Measurements from ENCODE around the gene TLR2.

The TLR2 gene

GRCh38 chr4:153684182-153684970, at the start of gene TLR2:
Gene TLR2 (plus strand): TSS chr4:153684280. CDS start chr4:153702908, 18,628 bp downstream.
- ATAC-seq, result peak; percentile 92
- Mint-ChIP-seq H3K36me3 (peaks cover 15% of the 10 kb centered on the region), H3K4me3 (peak within 1 kb of the TSS; percentile 80), H3K4me1 (peaks cover 16% of the 10 kb centered on the region), H3K27me3 (peaks cover 12% of the 10 kb centered on the region), H3K9me3 (peaks cover 3% of the 10 kb centered on the region), H3K27ac (peak within 1 kb of the TSS; percentile 76)

GRCh38 chr4:153634738-153635353, 49.2 kb upstream of the TLR2 start:
- Mint-ChIP-seq H3K27ac (no peak overlapping the region), H3K36me3 (peaks cover 75% of the 10 kb centered on the region), H3K9me3 (no peaks in the 10 kb centered on the region), H3K4me3 (no peak overlapping the region), H3K4me1 (peaks cover 7% of the 10 kb centered on the region), H3K27me3 (no peaks in the 10 kb centered on the region)
- ATAC-seq, result no peak

GRCh38 chr4:153635846-153636245, 48.2 kb upstream of the TLR2 start:
- Mint-ChIP-seq H3K27ac (no peak overlapping the region), H3K9me3 (no peaks in the 10 kb centered on the region), H3K4me1 (peaks cover 12% of the 10 kb centered on the region), H3K4me3 (no peak overlapping the region), H3K27me3 (no peaks in the 10 kb centered on the region), H3K36me3 (peaks cover 65% of the 10 kb centered on the region)
- ATAC-seq, result no peak

- no peak for ATAC-seq
- Mint-ChIP-seq H3K9me3 (no peaks in the 10 kb centered on the region), H3K27ac (no peak overlapping the region), H3K4me3 (no peak overlapping the region), H3K4me1 (peaks cover 21% of the 10 kb centered on the region), H3K27me3 (no peaks in the 10 kb centered on the region), H3K36me3 (peaks cover 55% of the 10 kb centered on the region)
These were observed 46.9 kb upstream of the TLR2 start for GRCh38 chr4:153637201-153637600.

- H3K36me3 Mint-ChIP-seq, result peaks cover 48% of the 10 kb centered on the region
- H3K9me3 Mint-ChIP-seq, result no peaks in the 10 kb centered on the region
- no peak overlapping the region for H3K4me3 Mint-ChIP-seq
- no peak overlapping the region for H3K27ac Mint-ChIP-seq
- no peaks in the 10 kb centered on the region for H3K27me3 Mint-ChIP-seq
- ATAC-seq, result no peak
- H3K4me1 Mint-ChIP-seq, result peaks cover 21% of the 10 kb centered on the region
These were observed 46.1 kb upstream of the TLR2 start for GRCh38 chr4:153638011-153638410.

- H3K27ac Mint-ChIP-seq, result no peak overlapping the region
- peaks cover 46% of the 10 kb centered on the region for H3K36me3 Mint-ChIP-seq
- H3K4me1 Mint-ChIP-seq, result peaks cover 21% of the 10 kb centered on the region
- no peaks in the 10 kb centered on the region for H3K9me3 Mint-ChIP-seq
- no peaks in the 10 kb centered on the region for H3K27me3 Mint-ChIP-seq
- no peak for ATAC-seq
- H3K4me3 Mint-ChIP-seq, result no peak overlapping the region
These were observed 45.1 kb upstream of the TLR2 start for GRCh38 chr4:153638999-153639398.

GRCh38 chr4:153639833-153640802, 44.0 kb upstream of the TLR2 start:
- no peak overlapping the region for H3K4me3 Mint-ChIP-seq
- no peaks in the 10 kb centered on the region for H3K9me3 Mint-ChIP-seq
- no peaks in the 10 kb centered on the region for H3K27me3 Mint-ChIP-seq
- peak overlapping the region; percentile 38 for H3K27ac Mint-ChIP-seq
- ATAC-seq, result no peak
- H3K36me3 Mint-ChIP-seq, result peaks cover 34% of the 10 kb centered on the region
- peaks cover 21% of the 10 kb centered on the region for H3K4me1 Mint-ChIP-seq

- Mint-ChIP-seq H3K36me3 (peaks cover 20% of the 10 kb centered on the region), H3K27me3 (no peaks in the 10 kb centered on the region), H3K9me3 (no peaks in the 10 kb centered on the region), H3K27ac (peak overlapping the region; percentile 54), H3K4me3 (no peak overlapping the region), H3K4me1 (peaks cover 21% of the 10 kb centered on the region)
- ATAC-seq, result peak; percentile 55
These were observed 42.5 kb upstream of the TLR2 start for GRCh38 chr4:153641532-153641931.

GRCh38 chr4:153643406-153644383, 40.4 kb upstream of the TLR2 start:
- H3K27ac Mint-ChIP-seq, result no peak overlapping the region
- H3K27me3 Mint-ChIP-seq, result no peaks in the 10 kb centered on the region

GRCh38 chr4:153645183-153645582, 38.9 kb upstream of the TLR2 start:
- Mint-ChIP-seq H3K27me3 (no peaks in the 10 kb centered on the region), H3K36me3 (no peaks in the 10 kb centered on the region), H3K27ac (no peak overlapping the region), H3K4me3 (no peak overlapping the region), H3K9me3 (no peaks in the 10 kb centered on the region), H3K4me1 (peaks cover 16% of the 10 kb centered on the region)
- ATAC-seq, result no peak

More at GRCh38 chr4:153643406-153644383, 40.4 kb upstream of the TLR2 start:
- H3K36me3 Mint-ChIP-seq, result peaks cover under 1% of the 10 kb centered on the region
- H3K4me3 Mint-ChIP-seq, result no peak overlapping the region
- no peaks in the 10 kb centered on the region for H3K9me3 Mint-ChIP-seq
- H3K4me1 Mint-ChIP-seq, result peaks cover 26% of the 10 kb centered on the region
- ATAC-seq, result peak; percentile 88

- H3K36me3 Mint-ChIP-seq, result no peaks in the 10 kb centered on the region
- H3K9me3 Mint-ChIP-seq, result no peaks in the 10 kb centered on the region
- no peak overlapping the region for H3K4me3 Mint-ChIP-seq
- H3K4me1 Mint-ChIP-seq, result peaks cover 17% of the 10 kb centered on the region
- H3K27ac Mint-ChIP-seq, result no peak overlapping the region
- no peak for ATAC-seq
- no peaks in the 10 kb centered on the region for H3K27me3 Mint-ChIP-seq
These were observed 37.8 kb upstream of the TLR2 start for GRCh38 chr4:153646261-153646660.

- H3K36me3 Mint-ChIP-seq, result no peaks in the 10 kb centered on the region
- H3K4me1 Mint-ChIP-seq, result peaks cover 16% of the 10 kb centered on the region
- no peak overlapping the region for H3K4me3 Mint-ChIP-seq
- H3K27me3 Mint-ChIP-seq, result no peaks in the 10 kb centered on the region
- H3K9me3 Mint-ChIP-seq, result no peaks in the 10 kb centered on the region
- H3K27ac Mint-ChIP-seq, result no peak overlapping the region
- ATAC-seq, result no peak
These were observed 37.1 kb upstream of the TLR2 start for GRCh38 chr4:153646978-153647377.

- Mint-ChIP-seq H3K4me3 (no peak overlapping the region), H3K27me3 (no peaks in the 10 kb centered on the region), H3K9me3 (no peaks in the 10 kb centered on the region), H3K27ac (no peak overlapping the region), H3K4me1 (peaks cover 15% of the 10 kb centered on the region), H3K36me3 (no peaks in the 10 kb centered on the region)
- no peak for ATAC-seq
These were observed 36.1 kb upstream of the TLR2 start for GRCh38 chr4:153647975-153648374.

- no peaks in the 10 kb centered on the region for H3K36me3 Mint-ChIP-seq
These were observed 34.5 kb upstream of the TLR2 start for GRCh38 chr4:153649572-153649991.

More at GRCh38 chr4:153649572-153649991, 34.5 kb upstream of the TLR2 start:
- no peak for ATAC-seq
- no peaks in the 10 kb centered on the region for H3K9me3 Mint-ChIP-seq
- H3K27ac Mint-ChIP-seq, result no peak overlapping the region
- peaks cover 15% of the 10 kb centered on the region for H3K4me1 Mint-ChIP-seq
- H3K4me3 Mint-ChIP-seq, result no peak overlapping the region
- H3K27me3 Mint-ChIP-seq, result peaks cover under 1% of the 10 kb centered on the region

All from stimulated activated memory B cell treated with anti-CD40 and anti-IgM and Interleukin-4, amounts not matched to agents 10 μg/mL and 1 μg/mL and 100 μg/mL, for 72 hours (primary cell).